GM12878 (cell line): ENCODE measurements around the gene CAPN9. TPM values are rescaled to one million over a fixed set of nuclear protein-coding genes. Genes with fewer than 3 reads are reported as not detected.

Source experiments
- ATAC-seq: fragments of 200-7000 bp; cut with Tn5 transposase; 3 replicates; pipeline ENCODE4 v1.9.1; 2020; ENCODE audit warnings: mild to moderate bottlenecking, moderate library complexity
- BruUV-seq: library from RNA; stranded (reverse); fragments of 400-500 nt; replicated peaks from 2 replicates; lab custom pipeline; 2021; lab: Mats Ljungman, UMichigan
- CTCF ChIA-PET: fragments of 300-600 bp; sonication (Branson Sonifier 250); formaldehyde crosslinking; extraction: SDS; loops from one replicate; lab custom pipeline; 2021; ENCODE audit warnings: inconsistent platforms; lab: Yijun Ruan, JAX
- POLR2A ChIA-PET: fragments of 350-600 bp; formaldehyde crosslinking; extraction: SDS; loops from one replicate; lab custom pipeline; 2021; ENCODE audit warnings: inconsistent platforms; lab: Charles Lee
- RAD21 ChIA-PET: fragments of 300-600 bp; sonication (Branson Sonifier 250); formaldehyde crosslinking; loops from one replicate; lab custom pipeline; 2023; ENCODE audit warnings: antibody characterized with exemption; ENCODE audit not compliant: unreplicated experiment; lab: Charles Lee
- SMC1A ChIA-PET: fragments of 300-600 bp; sonication (Branson Sonifier 250); formaldehyde crosslinking; loops from one replicate; lab custom pipeline; 2023; ENCODE audit not compliant: unreplicated experiment, uncharacterized antibody; lab: Charles Lee
- DNase-seq: peaks from one replicate; pipeline ENCODE4 v3.0.0-alpha.2; 2011; ENCODE audit warnings: low read depth, low spot score
- FAIRE-seq: peaks from 3 replicates; lab custom pipeline; 2011; peaks lifted over from hg19 to GRCh38; lab: Jason Lieb, UNC
- H2AFZ ChIP-seq: 2 replicates; pipeline ENCODE4 v1.6.0; 2011; ENCODE audit warnings: low read depth, low read length, control low read depth; ENCODE audit not compliant: control insufficient read depth
- H3K27ac ChIP-seq: 2 replicates; pipeline ENCODE4 v1.5.1; 2011; ENCODE audit warnings: control low read depth; ENCODE audit not compliant: control insufficient read depth, insufficient read depth
- H3K27me3 ChIP-seq, 2 experiments: replicated peaks in 1 of 2; 2 replicates each; pipeline versions ENCODE4 v1.6.0 to v1.6.1; 2011; ENCODE audit warnings: low read length in 1 of 2; ENCODE audit not compliant: control insufficient read depth in 2 of 2, insufficient read depth in 2 of 2
- H3K36me3 ChIP-seq, 2 experiments: 2 replicates each; pipeline ENCODE4 v1.5.1; 2011; ENCODE audit warnings: low read length in 1 of 2; ENCODE audit not compliant: control insufficient read depth in 2 of 2, insufficient read depth in 2 of 2
- H3K4me1 ChIP-seq: 2 replicates; pipeline ENCODE4 v1.6.1; 2011; ENCODE audit warnings: mild to moderate bottlenecking, low read length, moderate library complexity, mixed read lengths; ENCODE audit not compliant: control insufficient read depth, insufficient read depth
- H3K4me2 ChIP-seq: 2 replicates; pipeline ENCODE4 v1.6.0; 2011; ENCODE audit warnings: control low read depth; ENCODE audit not compliant: control insufficient read depth, insufficient read depth
- H3K4me3 ChIP-seq: fragments of 200-600 bp; sonication (generic); 2 replicates; pipeline ENCODE4 v1.5.1; 2016
- H3K79me2 ChIP-seq: 2 replicates; pipeline ENCODE4 v1.6.0; 2011; ENCODE audit warnings: low read length; ENCODE audit not compliant: control insufficient read depth, insufficient read depth
- H3K9ac ChIP-seq: 2 replicates; pipeline ENCODE4 v1.8.0; 2011; ENCODE audit warnings: low read length, control low read depth, mixed read lengths; ENCODE audit not compliant: control insufficient read depth, insufficient read depth
- H3K9me3 ChIP-seq: replicated peaks from 3 replicates; pipeline ENCODE4 v1.5.1; 2011; ENCODE audit warnings: mild to moderate bottlenecking, low read length; ENCODE audit not compliant: control insufficient read depth, insufficient read depth
- H4K20me1 ChIP-seq: 2 replicates; pipeline ENCODE4 v1.6.0; 2011; ENCODE audit not compliant: control insufficient read depth, insufficient read depth
- BRCA1 ChIP-seq: IDR thresholded peaks from 2 replicates; pipeline ENCODE4 v1.6.1; 2011; ENCODE audit warnings: low read depth, low read length, improper control_type of control experiment
- CREM ChIP-seq: IDR thresholded peaks from 2 replicates; pipeline ENCODE4 v1.6.1; 2014; ENCODE audit warnings: antibody characterized with exemption, low read depth
- HCFC1 ChIP-seq: fragments of 150-350 bp; IDR thresholded peaks from 2 replicates; pipeline ENCODE4 v1.6.1; 2014; ENCODE audit warnings: low read length
- HDAC6 ChIP-seq: fragments of 200-600 bp; sonication (generic); IDR thresholded peaks from one replicate; pipeline ENCODE4 v1.8.0; 2017; ENCODE audit warnings: antibody characterized with exemption; ENCODE audit not compliant: unreplicated experiment
- NFYA ChIP-seq: IDR thresholded peaks from 2 replicates; pipeline ENCODE4 v1.6.1; 2011; ENCODE audit warnings: low read depth, mild to moderate bottlenecking, low read length, improper control_type of control experiment, borderline replicate concordance
- POLR2AphosphoS5 ChIP-seq: IDR thresholded peaks from 2 replicates; pipeline ENCODE4 v1.6.1; 2011; ENCODE audit warnings: mild to moderate bottlenecking, low read length, inconsistent platforms
- PRDM15 ChIP-seq: fragments of 450-650 bp; formaldehyde crosslinking; IDR thresholded peaks from 2 replicates; pipeline ENCODE4 v1.4.0; 2020; ENCODE audit warnings: mild to moderate bottlenecking, moderate library complexity
- RAD51 ChIP-seq: fragments of 450-650 bp; IDR thresholded peaks from 2 replicates; pipeline ENCODE4 v1.6.1; 2016; ENCODE audit warnings: moderate library complexity, mild to moderate bottlenecking, inconsistent platforms
- SPI1 ChIP-seq: IDR thresholded peaks from 2 replicates; pipeline ENCODE4 v1.6.1; 2011; ENCODE audit warnings: low read depth, mild to moderate bottlenecking, low read length, moderate library complexity, borderline replicate concordance; ENCODE audit not compliant: insufficient read depth
- STAT1 ChIP-seq: fragments of 450-650 bp; conservative IDR thresholded peaks from 2 replicates; pipeline ENCODE4 v1.6.1; 2014; ENCODE audit warnings: antibody characterized with exemption, mild to moderate bottlenecking
- TCF7 ChIP-seq: IDR thresholded peaks from 2 replicates; pipeline ENCODE4 v1.6.1; 2014; ENCODE audit warnings: antibody characterized with exemption, borderline replicate concordance
- YBX1 ChIP-seq: fragments of 450-650 bp; IDR thresholded peaks from 2 replicates; pipeline ENCODE4 v1.6.1; 2016; ENCODE audit warnings: antibody characterized with exemption
- ZBTB40 ChIP-seq: fragments of 450-650 bp; IDR thresholded peaks from 2 replicates; pipeline ENCODE4 v1.6.1; 2016; ENCODE audit warnings: mild to moderate bottlenecking, moderate library complexity, borderline replicate concordance
- ZSCAN29 ChIP-seq: fragments of 450-650 bp; IDR thresholded peaks from 2 replicates; pipeline ENCODE4 v1.6.1; 2017; ENCODE audit warnings: mild to moderate bottlenecking, moderate library complexity
- WGBS: methylation state at CpG from one replicate; pipeline ENCODE4 v1.1.6; 2016; ENCODE audit warnings: low lambda C conversion rate; ENCODE audit not compliant: insufficient replicate concordance, insufficient coverage; ENCODE audit errors: missing lambda C conversion rate; 5-methylcytosine and 5-hydroxymethylcytosine counted together
- in situ Hi-C: fragments of 300-500 bp; cut with MboI; formaldehyde crosslinking; loops from 9 replicates; pipeline ENCODE4 v1.14.3; 2018; ENCODE audit warnings: mixed read lengths
- intact Hi-C: fragments of 100-400 bp; cut with micrococcal nuclease; formaldehyde crosslinking; loops from one replicate; pipeline ENCODE4 v1.14.2; 2022; ENCODE audit not compliant: unreplicated experiment
- polyA plus RNA-seq, 11 experiments: library from polyadenylated mRNA; depleted of rRNA in 4 of 11; unstranded in 6 of 11; stranded (reverse) in 5 of 11; fragments of >200 nt; fragmentation: Nextera tagmentation in 4 of 11; fragmentation: Illumina TruSeq in 1 of 11; extraction: Ambion mirVana in 4 of 11; extraction: Trizol in 1 of 11; gene quantifications; 1 replicate in 1 of 11; 2 replicates in 10 of 11; pipeline versions ENCODE4 v1.2.1 to v1.2.3, GENCODE V29; 2011 to 2016; ENCODE audit warnings: inconsistent platforms in 2 of 11, missing spikeins in 2 of 11, low read depth in 1 of 11
- total RNA-seq, 4 experiments: library from RNA; depleted of rRNA in 3 of 4; stranded (reverse); fragments of >200 nt in 3 of 4; fragmentation: Illumina TruSeq in 1 of 4; extraction: Trizol in 1 of 4; gene quantifications; 2 replicates each; pipeline versions ENCODE4 v1.2.1 to v1.2.3, GENCODE V29; 2013 to 2021

Gene CAPN9
- total and polyA plus RNA-seq, 10 of the 15 experiments (the other 5 are each of a cell fraction or from before 2014, with no cell fraction given): not detected

GRCh38 chr1:230763927-230764591 lies 16.9 kb downstream of the CAPN9 start:
- Histone ChIP-seq H3K4me1 (no peaks in the 10 kb centered on the region), H3K4me3 (no peak overlapping the region), H3K79me2 (no peaks in the 10 kb centered on the region), H3K27me3 (no peaks in the 10 kb centered on the region), H2AFZ (no peak overlapping the region), H3K27ac (no peak overlapping the region), H3K4me2 (no peak overlapping the region), H3K36me3 (no peaks in the 10 kb centered on the region), H4K20me1 (no peaks in the 10 kb centered on the region), H3K9ac (no peak overlapping the region), H3K9me3 (no peaks in the 10 kb centered on the region)
- FAIRE-seq (no peak), ATAC-seq (no peak), DNase-seq (no peak)
- WGBS: 39% methylated on average over 5 of the region's 5 CpGs
- intact Hi-C loops: no loop called here
- in situ Hi-C loops: no loop called here
- ChIA-PET SMC1A (no interaction called here), POLR2A (no interaction called here), RAD21 (no interaction called here), CTCF (no interaction called here)
- no TSS peak for BruUV-seq
- TF ChIP-seq ZBTB40 (no peak), SPI1 (no peak), HCFC1 (no peak), POLR2AphosphoS5 (no peak), PRDM15 (CRISPR knock-in tag) (no peak), ZSCAN29 (no peak), TCF7 (no peak), STAT1 (no peak), HDAC6 (no peak), CREM (no peak), YBX1 (no peak), NFYA (no peak), BRCA1 (no peak), RAD51 (no peak)
